Aorta (tissue), 5 donors: ENCODE data around the gene AIM2. TPM values are rescaled to one million over a fixed set of nuclear protein-coding genes. Genes with fewer than 3 reads are reported as not detected.
"Not testable (repeated sequence)": the region's sequence is repeated elsewhere in the genome, so short reads cannot be mapped to it uniquely, and the experiment has no call there.

Source experiments
- ATAC-seq: fragments of 200-7000 bp; cut with Tn5 transposase; one replicate; pipeline ENCODE4 v1.9.1; 2022; ENCODE audit warnings: moderate library complexity; ENCODE audit not compliant: low FRiP score
- DNase-seq, 2 donors: peaks; one replicate each; pipeline ENCODE4 v3.0.0-alpha.2; 2020
- H3K27ac ChIP-seq, 2 donors: one replicate each; pipeline ENCODE4 v1.5.1; 2013; ENCODE audit warnings: low read length in 2 of 2, mild to moderate bottlenecking in 2 of 2, moderate library complexity in 2 of 2, control low read depth in 1 of 2, inconsistent platforms in 1 of 2, low read depth in 1 of 2
- H3K27me3 ChIP-seq, 2 donors: one replicate each; pipeline ENCODE4 v1.6.1; 2013; ENCODE audit warnings: control low read depth in 1 of 2, low read length in 1 of 2, mild to moderate bottlenecking in 1 of 2, moderate library complexity in 1 of 2; ENCODE audit not compliant: insufficient read depth in 2 of 2, control insufficient read depth in 1 of 2
- H3K36me3 ChIP-seq, 2 donors: one replicate each; pipeline ENCODE4 v1.6.1; 2013; ENCODE audit warnings: control low read depth in 1 of 2, low read length in 1 of 2, mild to moderate bottlenecking in 1 of 2; ENCODE audit not compliant: insufficient read depth in 2 of 2, control insufficient read depth in 1 of 2
- H3K4me1 ChIP-seq, 2 donors: one replicate each; pipeline ENCODE4 v1.6.1; 2013; ENCODE audit warnings: low read length in 2 of 2, control low read depth in 1 of 2, mild to moderate bottlenecking in 1 of 2, moderate library complexity in 1 of 2; ENCODE audit not compliant: insufficient read depth in 2 of 2, control insufficient read depth in 1 of 2
- H3K4me3 ChIP-seq, 2 donors: one replicate each; pipeline ENCODE4 v1.5.1; 2013; ENCODE audit warnings: low read length in 2 of 2, control low read depth in 1 of 2, mild to moderate bottlenecking in 1 of 2
- H3K9me3 ChIP-seq: one replicate; pipeline ENCODE4 v1.6.1; 2013; ENCODE audit warnings: mild to moderate bottlenecking, low read length; ENCODE audit not compliant: control insufficient read depth
- WGBS, 2 donors: extraction: QIAGEN DNeasy Blood & Tissue Kit; methylation state at CpG; one replicate each; pipeline ENCODE4 v1.1.7; 2013; 5-methylcytosine and 5-hydroxymethylcytosine counted together
- intact Hi-C, 2 donors: fragments of 100-400 bp; cut with DNase I; formaldehyde crosslinking; loops; one replicate each; pipeline versions ENCODE4 v1.14.2 to v1.15.0; 2022
- long read RNA-seq, 2 donors: library from polyadenylated mRNA; unstranded; transcript quantifications; one replicate each; pipeline ENCODE4 v2.0.0, GENCODE V29; 2020 to 2021
- polyA plus RNA-seq, 2 donors: library from polyadenylated mRNA; stranded (reverse); fragments of 200-250 nt; gene quantifications; one replicate each; pipeline ENCODE4 v1.2.3, GENCODE V29; 2013
- total RNA-seq, 2 donors: library from RNA; stranded (reverse); fragmentation: NEBNext Ultra II Directional; extraction: Animal tissue kit (Norgen Biotek cat#: 25700); gene quantifications; one replicate each; pipeline ENCODE4 v1.2.1, GENCODE V29; 2021
- donor health status: healthy with polysubstance abuse.
- donor health status: Bipolar disorder and iron deficiency.
- donor health status: DM: no; HTN: no; CAD: no.
- donor health status: DM: no; HTN: no; CAD: no.
- donor health status: DM: yes; HTN: yes; CAD: no.

The AIM2 gene, protein sequence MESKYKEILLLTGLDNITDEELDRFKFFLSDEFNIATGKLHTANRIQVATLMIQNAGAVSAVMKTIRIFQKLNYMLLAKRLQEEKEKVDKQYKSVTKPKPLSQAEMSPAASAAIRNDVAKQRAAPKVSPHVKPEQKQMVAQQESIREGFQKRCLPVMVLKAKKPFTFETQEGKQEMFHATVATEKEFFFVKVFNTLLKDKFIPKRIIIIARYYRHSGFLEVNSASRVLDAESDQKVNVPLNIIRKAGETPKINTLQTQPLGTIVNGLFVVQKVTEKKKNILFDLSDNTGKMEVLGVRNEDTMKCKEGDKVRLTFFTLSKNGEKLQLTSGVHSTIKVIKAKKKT
- total RNA-seq = 1 to 10 TPM in 1 of 2 donors, under 1 TPM in 1; 0.97 to 2.6 TPM
- polyA plus RNA-seq = under 1 TPM in 1 of 2 donors, not detected in 1; 0.38 TPM
- long read RNA-seq, donor 1, partial matches to known transcripts = 0 of 1 reads
- long read RNA-seq, donor 1, other reads (novel, unspliced or antisense) = 1 of 1 reads
- long read RNA-seq, donor 2, partial matches to known transcripts = 0 of 3 reads
- long read RNA-seq, donor 2, other reads (novel, unspliced or antisense) = 3 of 3 reads

- H3K27me3 ChIP-seq = no peaks in the 10 kb centered on the region
- H3K27ac ChIP-seq = no peak within 1 kb of the TSS
- 35 to 60% methylated on average over 6 of the region's 6 CpGs for WGBS, 2 donors
- no peaks in the 10 kb centered on the region for H3K4me1 ChIP-seq
- no peak for ATAC-seq
- H3K9me3 ChIP-seq = no peaks in the 10 kb centered on the region
- intact Hi-C loops = loop anchor here in 1 of 2 donors (10.0 kb wide), 1 partner anchor 872 kb away; no protein-coding TSS in a partner anchor
- DNase-seq = no peak
- no peak within 1 kb of the TSS for H3K4me3 ChIP-seq
- H3K36me3 ChIP-seq = no peaks in the 10 kb centered on the region
Observed at GRCh38 chr1:159076438-159077119, at the start of gene AIM2. Gene AIM2 (minus strand): TSS chr1:159076766. CDS start chr1:159073499, 3,267 bp downstream.

DNA sequence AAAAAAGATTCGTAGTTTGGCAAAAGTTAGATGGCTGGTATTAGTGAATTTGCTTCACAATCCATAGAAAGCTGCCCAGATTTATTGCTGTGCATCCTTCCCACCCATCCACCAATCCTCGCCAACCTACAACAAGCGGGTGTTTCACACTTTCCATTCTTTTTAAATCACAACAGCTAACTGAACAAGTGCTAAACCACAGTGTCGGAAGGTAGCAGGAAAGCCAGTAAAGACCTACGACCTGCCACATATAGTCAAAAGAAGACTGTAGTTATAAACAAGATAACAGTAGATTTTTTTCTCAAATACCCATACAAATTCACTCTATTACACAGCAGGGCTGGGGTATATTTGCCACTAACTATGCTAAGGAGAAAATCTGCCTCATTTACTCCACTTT, 47.0 kb upstream of the AIM2 start:
- peaks cover 0 to 2% of the 10 kb centered on the region in 2 donors for H3K4me1 ChIP-seq
- no peaks in the 10 kb centered on the region for H3K36me3 ChIP-seq
- DNase-seq (no peak), ATAC-seq (no peak)
- peaks cover 0 to 2% of the 10 kb centered on the region in 2 donors for H3K27me3 ChIP-seq
- H3K4me3 ChIP-seq = no peak overlapping the region
- intact Hi-C loops = no loop called here
- H3K27ac ChIP-seq = no peak overlapping the region
- WGBS, 2 donors = 76 to 79% methylated on average over 5 of the region's 5 CpGs
- no peaks in the 10 kb centered on the region for H3K9me3 ChIP-seq

DNA sequence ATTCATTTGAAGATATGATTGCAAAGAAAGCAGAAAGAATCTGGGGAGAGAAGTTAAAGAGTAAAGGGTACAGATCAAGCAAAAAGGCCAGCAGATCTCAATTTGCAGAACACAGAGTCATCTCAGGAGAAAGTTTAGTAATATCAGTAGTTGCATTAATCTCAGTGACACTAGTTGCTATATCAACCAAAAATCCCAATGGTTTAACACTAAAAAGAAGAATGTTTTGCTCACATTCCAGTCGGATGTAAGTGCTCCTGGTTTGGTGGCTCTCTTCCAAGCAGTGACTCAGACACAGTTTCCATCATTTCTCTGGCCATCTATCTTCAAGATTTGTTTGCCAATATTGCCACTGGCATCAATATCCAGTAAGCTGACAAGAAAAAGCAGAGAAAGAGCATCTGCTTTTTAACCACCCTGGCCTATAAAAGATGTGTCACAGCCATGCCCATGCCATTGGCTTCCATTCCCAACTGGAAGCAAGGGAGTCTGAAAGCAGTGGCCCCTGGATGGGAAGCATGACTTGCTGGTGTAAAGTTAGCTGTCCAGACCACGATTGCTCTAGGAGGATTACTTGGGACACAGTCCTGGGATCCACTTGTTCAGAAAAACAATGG, 45.5 kb upstream of the AIM2 start:
- no peak overlapping the region for H3K4me3 ChIP-seq
- intact Hi-C loops = no loop called here
- no peaks in the 10 kb centered on the region for H3K9me3 ChIP-seq
- 32 to 38% methylated on average over 2 of the region's 2 CpGs for WGBS, 2 donors
- peaks cover 0 to 2% of the 10 kb centered on the region in 2 donors for H3K4me1 ChIP-seq
- DNase-seq (no peak), ATAC-seq (no peak)
- peaks cover 0 to 2% of the 10 kb centered on the region in 2 donors for H3K27me3 ChIP-seq
- H3K36me3 ChIP-seq = no peaks in the 10 kb centered on the region
- H3K27ac ChIP-seq = no peak overlapping the region

DNA sequence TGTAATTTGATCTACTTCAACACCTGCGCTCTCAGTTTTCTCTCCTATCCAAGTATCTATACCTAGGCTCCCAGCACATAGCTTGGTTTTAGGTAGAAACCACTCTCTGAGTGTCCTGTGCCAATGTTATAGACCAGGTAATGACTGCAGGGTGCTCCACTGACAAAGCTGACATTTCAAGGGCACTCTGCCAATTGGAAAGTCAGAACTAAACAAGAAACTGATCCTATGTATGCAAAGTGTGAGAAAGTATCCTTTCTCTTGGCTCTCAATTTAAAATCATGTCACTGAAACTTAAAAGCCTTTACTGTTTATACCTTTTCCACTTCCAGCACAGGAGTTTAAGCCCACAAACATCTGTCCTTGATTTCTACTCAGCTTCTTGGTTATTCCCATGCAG, 45.0 kb upstream of the AIM2 start:
- WGBS, 2 donors = 74 to 87% methylated on average over 1 of the region's 1 CpG
- peaks cover 0 to 2% of the 10 kb centered on the region in 2 donors for H3K27me3 ChIP-seq
- ATAC-seq (no peak), DNase-seq (no peak)
- intact Hi-C loops = no loop called here
- H3K4me3 ChIP-seq = no peak overlapping the region
- H3K4me1 ChIP-seq = peaks cover 0 to 2% of the 10 kb centered on the region in 2 donors
- H3K9me3 ChIP-seq = no peaks in the 10 kb centered on the region
- no peak overlapping the region for H3K27ac ChIP-seq
- H3K36me3 ChIP-seq = no peaks in the 10 kb centered on the region

GRCh38 chr1:159120317-159120716, 43.8 kb upstream of the AIM2 start:
- Histone ChIP-seq H3K27ac (no peak overlapping the region), H3K36me3 (no peaks in the 10 kb centered on the region), H3K27me3 (peaks cover 0 to 2% of the 10 kb centered on the region in 2 donors), H3K9me3 (no peaks in the 10 kb centered on the region), H3K4me3 (no peak overlapping the region), H3K4me1 (no peaks in the 10 kb centered on the region)
- WGBS, 2 donors = 30 to 36% methylated on average over 4 of the region's 4 CpGs
- DNase-seq (no peak), ATAC-seq (no peak)
- intact Hi-C loops = no loop called here

DNA sequence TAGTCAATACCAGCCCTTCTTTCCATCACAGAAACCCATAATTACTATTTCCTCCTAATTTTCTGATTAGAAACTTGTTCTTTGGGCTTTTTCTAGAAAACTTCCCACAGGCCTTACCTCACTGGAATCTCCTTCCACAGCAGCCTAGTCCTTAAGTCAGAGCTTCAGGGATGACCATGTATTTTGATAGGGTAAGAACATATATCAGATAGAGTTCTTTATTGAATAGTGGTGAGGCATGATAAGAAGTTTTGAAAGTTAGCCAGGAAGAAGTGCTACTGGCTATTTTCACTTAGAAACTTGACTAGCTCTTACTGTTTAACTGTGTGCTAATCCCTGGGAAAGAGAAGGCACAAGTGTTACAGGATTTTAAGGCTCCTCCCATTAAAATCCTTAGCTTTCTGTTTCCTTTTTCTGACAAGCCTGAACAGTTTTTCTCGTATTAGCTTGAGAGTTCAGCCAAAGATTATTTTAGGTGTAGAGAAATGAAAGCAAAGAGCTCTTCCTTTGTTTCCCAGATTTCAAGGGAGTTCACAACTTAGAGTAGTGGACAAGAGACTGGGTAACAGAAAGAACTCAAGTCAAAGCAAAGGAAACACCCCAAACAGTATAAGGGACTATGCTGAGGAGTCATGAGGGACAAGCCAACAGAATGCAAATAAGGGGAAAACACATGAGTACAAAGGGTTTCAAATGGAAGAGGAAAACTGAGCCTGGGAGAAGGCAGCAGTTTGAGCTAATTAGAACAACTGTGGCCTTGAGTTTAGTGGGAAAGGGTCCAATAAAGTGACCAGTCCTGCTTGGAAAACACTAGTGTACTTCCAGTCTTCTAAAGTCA, 37.2 kb upstream of the AIM2 start:
- Histone ChIP-seq H3K27ac (no peak overlapping the region), H3K4me1 (no peaks in the 10 kb centered on the region), H3K36me3 (no peaks in the 10 kb centered on the region), H3K27me3 (no peaks in the 10 kb centered on the region), H3K9me3 (no peaks in the 10 kb centered on the region), H3K4me3 (no peak overlapping the region)
- no peak for ATAC-seq
- intact Hi-C loops = no loop called here
- WGBS, 2 donors = 3% methylated on average over 1 of the region's 1 CpG
- DNase-seq = no peak

DNA sequence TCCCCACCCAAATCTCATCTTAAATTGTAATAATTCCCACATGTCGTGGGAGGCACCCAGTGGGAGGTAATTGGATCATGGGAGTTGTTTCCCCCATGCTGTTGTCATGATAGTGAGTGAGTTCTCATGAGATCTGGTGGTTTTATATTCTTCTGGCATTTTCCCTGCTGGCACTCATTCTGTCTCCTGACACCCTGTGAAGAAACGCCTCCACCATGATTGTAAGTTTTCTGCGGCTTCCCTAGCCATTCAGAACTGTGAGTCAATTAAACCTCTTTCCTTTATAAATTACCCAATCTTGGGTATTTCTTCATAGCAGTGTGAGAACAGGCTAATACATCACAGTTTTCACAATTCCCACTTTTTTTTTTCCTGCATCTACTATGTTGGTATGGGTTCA, 26.5 kb upstream of the AIM2 start:
- intact Hi-C loops, H3K27me3 ChIP-seq, DNase-seq, H3K27ac ChIP-seq, H3K36me3 ChIP-seq, H3K9me3 ChIP-seq, H3K4me1 ChIP-seq, ATAC-seq, H3K4me3 ChIP-seq: not testable (repeated sequence)
- WGBS, 2 donors = 71 to 79% methylated on average over 3 of the region's 3 CpGs

DNA sequence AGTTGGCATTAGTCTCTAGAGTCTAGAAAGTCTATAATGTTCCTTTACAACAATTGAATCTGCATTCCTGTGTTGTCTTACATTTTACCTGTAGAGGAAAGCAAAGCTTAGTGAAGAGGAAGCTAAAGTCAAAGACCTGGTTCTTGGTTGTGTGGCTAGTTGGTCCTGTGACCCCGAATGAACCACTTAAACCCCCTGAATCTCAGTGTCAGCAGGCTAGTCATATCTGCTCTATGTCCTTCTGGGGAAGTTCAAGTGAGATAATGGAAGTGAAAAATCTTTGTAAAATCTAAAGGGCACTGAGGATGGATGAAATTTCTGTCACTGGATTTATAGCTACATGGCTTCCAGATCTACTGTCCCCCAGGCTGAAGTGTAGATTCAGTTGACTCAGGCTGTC, 24.0 kb upstream of the AIM2 start:
- WGBS, 2 donors = 66 to 67% methylated on average over 1 of the region's 1 CpG
- no peaks in the 10 kb centered on the region for H3K9me3 ChIP-seq
- H3K4me3 ChIP-seq = no peak overlapping the region
- H3K4me1 ChIP-seq = no peaks in the 10 kb centered on the region
- intact Hi-C loops = no loop called here
- ATAC-seq = no peak
- H3K27ac ChIP-seq = no peak overlapping the region
- DNase-seq = no peak
- no peaks in the 10 kb centered on the region for H3K36me3 ChIP-seq
- H3K27me3 ChIP-seq = no peaks in the 10 kb centered on the region
